Stimulated activated memory B cell treated with anti-CD40 and anti-IgM and Interleukin-4, amounts not matched to agents 10 μg/mL and 1 μg/mL and 100 μg/mL, for 72 hours (primary cell): ENCODE data around the gene MAGEF1.

Experiments used
- ATAC-seq: fragments of 150-1000 bp; cut with Tn5 transposase; 2 replicates; pipeline ENCODE4 v1.10.0; 2021
- H3K27ac Mint-ChIP-seq: one replicate; pipeline ENCODE4 v1.8.0; 2022; ENCODE audit warnings: mild to moderate bottlenecking, mixed read lengths
- H3K27me3 Mint-ChIP-seq: one replicate; pipeline ENCODE4 v1.8.0; 2022; ENCODE audit warnings: mixed read lengths
- H3K36me3 Mint-ChIP-seq: one replicate; pipeline ENCODE4 v1.8.0; 2022; ENCODE audit warnings: mixed read lengths
- H3K4me1 Mint-ChIP-seq: one replicate; pipeline ENCODE4 v1.8.0; 2022; ENCODE audit warnings: mixed read lengths
- H3K4me3 Mint-ChIP-seq: one replicate; pipeline ENCODE4 v1.8.0; 2022; ENCODE audit warnings: mild to moderate bottlenecking, moderate library complexity, mixed read lengths
- H3K9me3 Mint-ChIP-seq: one replicate; pipeline ENCODE4 v1.8.0; 2022; ENCODE audit warnings: mixed read lengths

MAGEF1 gene

GRCh38 chr3:184711493-184712247 lies at the start of gene MAGEF1:
MAGEF1 (minus strand) TSS chr3:184712064; CDS start chr3:184711821, 243 bp downstream.
- peaks cover 12% of the 10 kb centered on the region for H3K36me3 Mint-ChIP-seq
- ATAC-seq: peak; percentile 89
- H3K27me3 Mint-ChIP-seq: no peaks in the 10 kb centered on the region

GRCh38 chr3:184761075-184761841 lies 49.4 kb upstream of the MAGEF1 start:
- Mint-ChIP-seq H3K4me3 (no peak overlapping the region), H3K4me1 (peaks cover 27% of the 10 kb centered on the region), H3K27me3 (no peaks in the 10 kb centered on the region), H3K36me3 (no peaks in the 10 kb centered on the region), H3K27ac (no peak overlapping the region), H3K9me3 (no peaks in the 10 kb centered on the region)
- no peak for ATAC-seq

More at GRCh38 chr3:184711493-184712247, at the start of gene MAGEF1:
- Mint-ChIP-seq H3K4me3 (peak within 1 kb of the TSS; percentile 87), H3K4me1 (peaks cover 29% of the 10 kb centered on the region), H3K27ac (peak within 1 kb of the TSS; percentile 83), H3K9me3 (no peaks in the 10 kb centered on the region)

- Mint-ChIP-seq H3K4me3 (no peak overlapping the region), H3K9me3 (no peaks in the 10 kb centered on the region), H3K4me1 (peaks cover 28% of the 10 kb centered on the region), H3K27ac (no peak overlapping the region), H3K36me3 (no peaks in the 10 kb centered on the region), H3K27me3 (no peaks in the 10 kb centered on the region)
- no peak for ATAC-seq
Measured at GRCh38 chr3:184760337-184761074, 48.6 kb upstream of the MAGEF1 start.

GRCh38 chr3:184759666-184760200 lies 47.9 kb upstream of the MAGEF1 start:
- peak overlapping the region; percentile 25 for H3K27ac Mint-ChIP-seq
- H3K27me3 Mint-ChIP-seq: no peaks in the 10 kb centered on the region
- H3K36me3 Mint-ChIP-seq: no peaks in the 10 kb centered on the region
- no peak overlapping the region for H3K4me3 Mint-ChIP-seq
- peaks cover 24% of the 10 kb centered on the region for H3K4me1 Mint-ChIP-seq
- no peak for ATAC-seq
- no peaks in the 10 kb centered on the region for H3K9me3 Mint-ChIP-seq

- no peak overlapping the region for H3K27ac Mint-ChIP-seq
- no peaks in the 10 kb centered on the region for H3K36me3 Mint-ChIP-seq
- H3K9me3 Mint-ChIP-seq: no peaks in the 10 kb centered on the region
- H3K4me1 Mint-ChIP-seq: peaks cover 24% of the 10 kb centered on the region
- H3K27me3 Mint-ChIP-seq: no peaks in the 10 kb centered on the region
- no peak overlapping the region for H3K4me3 Mint-ChIP-seq
- ATAC-seq: no peak
Measured at GRCh38 chr3:184758056-184758455, 46.2 kb upstream of the MAGEF1 start.

GRCh38 chr3:184757022-184757651 lies 45.3 kb upstream of the MAGEF1 start:
- ATAC-seq: no peak
- Mint-ChIP-seq H3K9me3 (no peaks in the 10 kb centered on the region), H3K4me3 (no peak overlapping the region), H3K36me3 (no peaks in the 10 kb centered on the region), H3K27ac (peak overlapping the region; percentile 69), H3K4me1 (peaks cover 30% of the 10 kb centered on the region), H3K27me3 (no peaks in the 10 kb centered on the region)

- H3K27ac Mint-ChIP-seq: peak overlapping the region; percentile 69
- peak; percentile 79 for ATAC-seq
- H3K27me3 Mint-ChIP-seq: no peaks in the 10 kb centered on the region
Measured at GRCh38 chr3:184756151-184757021, 44.5 kb upstream of the MAGEF1 start.

GRCh38 chr3:184755315-184755731 lies 43.5 kb upstream of the MAGEF1 start:
- H3K4me1 Mint-ChIP-seq: peaks cover 24% of the 10 kb centered on the region
- H3K27ac Mint-ChIP-seq: no peak overlapping the region
- no peak for ATAC-seq
- no peaks in the 10 kb centered on the region for H3K9me3 Mint-ChIP-seq
- no peaks in the 10 kb centered on the region for H3K36me3 Mint-ChIP-seq
- H3K4me3 Mint-ChIP-seq: no peak overlapping the region
- H3K27me3 Mint-ChIP-seq: no peaks in the 10 kb centered on the region

More at GRCh38 chr3:184756151-184757021, 44.5 kb upstream of the MAGEF1 start:
- Mint-ChIP-seq H3K4me3 (no peak overlapping the region), H3K36me3 (no peaks in the 10 kb centered on the region), H3K4me1 (peaks cover 28% of the 10 kb centered on the region), H3K9me3 (no peaks in the 10 kb centered on the region)

- Mint-ChIP-seq H3K9me3 (no peaks in the 10 kb centered on the region), H3K27me3 (peaks cover 12% of the 10 kb centered on the region), H3K4me3 (no peak overlapping the region), H3K27ac (peak overlapping the region; percentile 48), H3K36me3 (no peaks in the 10 kb centered on the region), H3K4me1 (peaks cover 38% of the 10 kb centered on the region)
- ATAC-seq: no peak
Measured at GRCh38 chr3:184752361-184752760, 40.5 kb upstream of the MAGEF1 start.

- H3K36me3 Mint-ChIP-seq: no peaks in the 10 kb centered on the region
- peaks cover 12% of the 10 kb centered on the region for H3K27me3 Mint-ChIP-seq
- H3K9me3 Mint-ChIP-seq: no peaks in the 10 kb centered on the region
- H3K4me1 Mint-ChIP-seq: peaks cover 31% of the 10 kb centered on the region
- no peak overlapping the region for H3K27ac Mint-ChIP-seq
- no peak for ATAC-seq
- H3K4me3 Mint-ChIP-seq: no peak overlapping the region
Measured at GRCh38 chr3:184751204-184752040, 39.6 kb upstream of the MAGEF1 start.

- Mint-ChIP-seq H3K4me1 (peaks cover 22% of the 10 kb centered on the region), H3K27me3 (peaks cover 12% of the 10 kb centered on the region), H3K4me3 (no peak overlapping the region), H3K9me3 (no peaks in the 10 kb centered on the region), H3K27ac (no peak overlapping the region), H3K36me3 (no peaks in the 10 kb centered on the region)
- ATAC-seq: no peak
Measured at GRCh38 chr3:184750349-184751083, 38.7 kb upstream of the MAGEF1 start.

- peaks cover 23% of the 10 kb centered on the region for H3K27me3 Mint-ChIP-seq
- peaks cover 20% of the 10 kb centered on the region for H3K4me1 Mint-ChIP-seq
- H3K27ac Mint-ChIP-seq: peak overlapping the region; percentile 56
- ATAC-seq: no peak
- no peak overlapping the region for H3K4me3 Mint-ChIP-seq
- H3K36me3 Mint-ChIP-seq: no peaks in the 10 kb centered on the region
- H3K9me3 Mint-ChIP-seq: no peaks in the 10 kb centered on the region
Measured at GRCh38 chr3:184749168-184749744, 37.4 kb upstream of the MAGEF1 start.
